Measurements from ENCODE around the gene GREB1. TPM values are rescaled to one million over a fixed set of nuclear protein-coding genes. Genes with fewer than 3 reads are reported as not detected.

GREB1 gene
- total RNA-seq, 1 experiment from 2014 or later, result 0.37 TPM

- ChIA-PET CTCF (no interaction called here), POLR2A (ENCODE audit: unreplicated experiment) (no interaction called here)
- H3K27ac ChIP-seq, result no peak overlapping the region
- no peaks in the 10 kb centered on the region for H3K9me2 ChIP-seq (ENCODE audit: insufficient read depth)
- no peaks in the 10 kb centered on the region for H3F3A ChIP-seq (ENCODE audit: insufficient read depth, low read depth)
- H3K27me3 ChIP-seq (ENCODE audit: insufficient read depth, low read depth), result peaks cover 57% of the 10 kb centered on the region
- H2AFZ ChIP-seq, result no peak overlapping the region
- H3K4me1 ChIP-seq (replicated peaks; ENCODE audit: insufficient read depth), result no peaks in the 10 kb centered on the region
- intact Hi-C loops (cut with micrococcal nuclease; ENCODE audit: unreplicated experiment), result no loop called here
- no peaks in the 10 kb centered on the region for H3K9me3 ChIP-seq (ENCODE audit: insufficient read depth, low read depth)
- H3K4me2 ChIP-seq, result no peak overlapping the region
- H3K79me2 ChIP-seq (ENCODE audit: low read depth), result no peaks in the 10 kb centered on the region
- no peaks in the 10 kb centered on the region for H3K36me3 ChIP-seq (ENCODE audit: low read depth)
- no peaks in the 10 kb centered on the region for H4K20me1 ChIP-seq (ENCODE audit: insufficient read depth)
- no TSS peak for BruUV-seq (replicated peaks)
- no peak overlapping the region for H3K4me3 ChIP-seq
- no peak for DNase-seq
- TF ChIP-seq CTCF (conservative IDR thresholded peaks at IDR 0.05) (no peak), EZH2 (IDR thresholded peaks at IDR 0.05; ENCODE audit: low read depth) (no peak)
Observed at GRCh38 chr2:11567631-11568031, 33.8 kb downstream of the GREB1 start.

DNA sequence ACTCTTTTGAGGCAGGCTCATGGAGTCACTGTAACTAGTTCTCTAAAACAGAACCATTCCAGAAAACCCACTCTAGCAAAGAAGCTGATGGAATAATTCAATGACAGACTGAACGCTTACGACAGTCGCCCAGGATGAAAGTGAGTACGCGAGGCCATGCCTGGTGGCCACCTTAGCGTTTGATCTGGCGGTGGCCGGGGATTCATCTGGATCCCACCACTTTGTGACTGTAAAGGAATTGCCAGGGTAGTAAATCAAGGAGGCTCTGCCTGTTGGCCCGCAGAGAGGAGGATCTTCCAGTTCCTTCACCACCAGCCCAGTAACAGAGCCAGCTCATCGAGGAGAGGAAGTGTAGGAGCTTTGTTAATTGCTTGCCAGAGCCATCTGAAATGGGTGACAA, 34.6 kb downstream of the GREB1 start:
- Histone ChIP-seq H3F3A (ENCODE audit: insufficient read depth, low read depth) (no peaks in the 10 kb centered on the region), H3K27me3 (ENCODE audit: insufficient read depth, low read depth) (peaks cover 61% of the 10 kb centered on the region), H4K20me1 (ENCODE audit: insufficient read depth) (no peaks in the 10 kb centered on the region), H3K79me2 (ENCODE audit: low read depth) (no peaks in the 10 kb centered on the region), H3K9me2 (ENCODE audit: insufficient read depth) (no peaks in the 10 kb centered on the region), H3K4me2 (no peak overlapping the region), H2AFZ (no peak overlapping the region), H3K4me3 (no peak overlapping the region), H3K36me3 (ENCODE audit: low read depth) (no peaks in the 10 kb centered on the region), H3K27ac (no peak overlapping the region), H3K4me1 (replicated peaks; ENCODE audit: insufficient read depth) (peaks cover 4% of the 10 kb centered on the region), H3K9me3 (ENCODE audit: insufficient read depth, low read depth) (no peaks in the 10 kb centered on the region)
- intact Hi-C loops (cut with micrococcal nuclease; ENCODE audit: unreplicated experiment), result no loop called here
- CTCF ChIA-PET, result interaction anchor here (0.7 kb wide), 1 partner anchor 22 kb away, joined by 3 read pairs; no protein-coding TSS in a partner anchor
- BruUV-seq (replicated peaks), result no TSS peak
- POLR2A ChIA-PET (ENCODE audit: unreplicated experiment), result interaction anchor here (0.6 kb wide), 1 partner anchor 356 kb away, joined by 7 read pairs; no protein-coding TSS in a partner anchor
- TF ChIP-seq CTCF (conservative IDR thresholded peaks at IDR 0.05) (no peak), EZH2 (IDR thresholded peaks at IDR 0.05; ENCODE audit: low read depth) (no peak)
- no peak for DNase-seq

- no peak for DNase-seq
- Histone ChIP-seq H3K79me2 (ENCODE audit: low read depth) (no peaks in the 10 kb centered on the region), H3K4me2 (no peak overlapping the region), H4K20me1 (ENCODE audit: insufficient read depth) (no peaks in the 10 kb centered on the region), H3K27ac (no peak overlapping the region), H3F3A (ENCODE audit: insufficient read depth, low read depth) (no peaks in the 10 kb centered on the region), H3K9me2 (ENCODE audit: insufficient read depth) (no peaks in the 10 kb centered on the region), H3K9me3 (ENCODE audit: insufficient read depth, low read depth) (no peaks in the 10 kb centered on the region), H3K27me3 (ENCODE audit: insufficient read depth, low read depth) (peaks cover 61% of the 10 kb centered on the region), H3K4me3 (no peak overlapping the region), H3K4me1 (replicated peaks; ENCODE audit: insufficient read depth) (peaks cover 7% of the 10 kb centered on the region), H2AFZ (no peak overlapping the region), H3K36me3 (ENCODE audit: low read depth) (no peaks in the 10 kb centered on the region)
- CTCF ChIA-PET, result interaction anchor here (0.7 kb wide), 1 partner anchor 440 kb away, joined by 9 read pairs; no protein-coding TSS in a partner anchor
- no TSS peak for BruUV-seq (replicated peaks)
- TF ChIP-seq CTCF (conservative IDR thresholded peaks at IDR 0.05) (no peak), EZH2 (IDR thresholded peaks at IDR 0.05; ENCODE audit: low read depth) (no peak)
- intact Hi-C loops (cut with micrococcal nuclease; ENCODE audit: unreplicated experiment), result no loop called here
- POLR2A ChIA-PET (ENCODE audit: unreplicated experiment), result no interaction called here
Observed at GRCh38 chr2:11569636-11570035, 35.8 kb downstream of the GREB1 start.
